Brain microvascular endothelial cell (primary cell): ENCODE results near the gene GPR139.

ENCODE experiments used
- DNase-seq: peaks from one replicate; pipeline ENCODE4 v3.0.0-alpha.2; 2020
- H3K27ac ChIP-seq: fragments of 250-450 bp; sonication (Bioruptor Pico); 2 replicates; pipeline ENCODE4 v1.5.1; 2020; ENCODE audit warnings: mild to moderate bottlenecking, moderate library complexity
- H3K27me3 ChIP-seq: fragments of 250-450 bp; sonication (Bioruptor Pico); replicated peaks from 2 replicates; pipeline ENCODE4 v1.5.1; 2020; ENCODE audit warnings: mild to moderate bottlenecking
- H3K36me3 ChIP-seq: fragments of 250-450 bp; sonication (Bioruptor Pico); replicated peaks from 2 replicates; pipeline ENCODE4 v1.5.1; 2020; ENCODE audit warnings: mild to moderate bottlenecking
- H3K4me3 ChIP-seq: 2 replicates; pipeline ENCODE4 v1.5.1; 2011; ENCODE audit warnings: low read depth, mild to moderate bottlenecking, control low read depth, low read length, moderate library complexity
- in situ Hi-C: cut with HindIII; loops from 2 replicates; pipeline ENCODE4 v1.10.0; 2017; ENCODE audit warnings: low sequenced_read_pairs, low pct_ligation_motif_present
- TF ChIP-seq, protein P1 (sequence below): IDR thresholded peaks from 2 replicates; pipeline ENCODE4 v1.5.1; 2011; ENCODE audit warnings: low read depth, mild to moderate bottlenecking, moderate library complexity, low read length, control low read depth, inconsistent platforms; ENCODE audit errors: missing control alignments

The GPR139 gene

DNA sequence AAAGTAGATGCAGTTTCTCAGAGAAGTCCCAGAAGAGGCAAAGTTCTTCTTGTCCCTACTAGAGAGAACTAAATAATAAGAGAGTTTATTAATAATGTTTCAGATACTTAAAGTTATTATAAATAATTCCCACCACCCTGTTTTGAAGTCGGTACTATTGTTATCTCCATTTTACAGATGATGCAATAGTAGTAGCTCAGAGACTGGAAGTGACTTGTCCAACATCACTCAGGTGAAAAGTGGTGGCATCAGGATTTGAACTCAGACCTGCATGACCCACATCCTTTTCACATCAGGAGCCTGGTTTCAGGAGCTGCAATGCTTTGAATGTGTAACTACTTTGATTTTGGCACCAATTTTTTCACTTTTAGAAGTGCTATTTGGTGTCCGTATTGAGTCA, 52.7 kb downstream of the GPR139 start:
- H3K27me3 ChIP-seq: no peaks in the 10 kb centered on the region
- H3K36me3 ChIP-seq: no peaks in the 10 kb centered on the region
- in situ Hi-C loops: no loop called here
- H3K27ac ChIP-seq: no peak overlapping the region
- no peak overlapping the region for H3K4me3 ChIP-seq
- TF ChIP-seq, protein P1, sequence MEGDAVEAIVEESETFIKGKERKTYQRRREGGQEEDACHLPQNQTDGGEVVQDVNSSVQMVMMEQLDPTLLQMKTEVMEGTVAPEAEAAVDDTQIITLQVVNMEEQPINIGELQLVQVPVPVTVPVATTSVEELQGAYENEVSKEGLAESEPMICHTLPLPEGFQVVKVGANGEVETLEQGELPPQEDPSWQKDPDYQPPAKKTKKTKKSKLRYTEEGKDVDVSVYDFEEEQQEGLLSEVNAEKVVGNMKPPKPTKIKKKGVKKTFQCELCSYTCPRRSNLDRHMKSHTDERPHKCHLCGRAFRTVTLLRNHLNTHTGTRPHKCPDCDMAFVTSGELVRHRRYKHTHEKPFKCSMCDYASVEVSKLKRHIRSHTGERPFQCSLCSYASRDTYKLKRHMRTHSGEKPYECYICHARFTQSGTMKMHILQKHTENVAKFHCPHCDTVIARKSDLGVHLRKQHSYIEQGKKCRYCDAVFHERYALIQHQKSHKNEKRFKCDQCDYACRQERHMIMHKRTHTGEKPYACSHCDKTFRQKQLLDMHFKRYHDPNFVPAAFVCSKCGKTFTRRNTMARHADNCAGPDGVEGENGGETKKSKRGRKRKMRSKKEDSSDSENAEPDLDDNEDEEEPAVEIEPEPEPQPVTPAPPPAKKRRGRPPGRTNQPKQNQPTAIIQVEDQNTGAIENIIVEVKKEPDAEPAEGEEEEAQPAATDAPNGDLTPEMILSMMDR: no peak
- DNase-seq: no peak

DNA sequence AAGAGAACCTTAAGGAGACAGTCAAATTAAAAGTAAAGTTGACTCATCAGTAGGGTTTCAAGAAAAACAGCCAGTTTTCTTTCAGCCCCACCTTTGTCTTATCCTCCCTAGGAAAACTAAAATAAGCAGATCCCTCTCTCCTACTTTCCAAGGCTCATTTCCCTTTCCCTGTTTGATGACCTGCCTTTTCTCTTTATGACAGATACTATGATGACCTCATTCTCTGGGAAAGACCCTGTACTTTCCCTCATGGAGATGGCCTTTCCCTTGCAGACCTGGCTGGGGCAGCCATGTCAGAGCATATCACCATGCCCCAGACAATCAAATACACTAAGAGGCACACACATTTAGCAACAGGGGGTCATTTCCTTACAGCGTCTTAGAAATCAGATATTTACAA, 53.6 kb downstream of the GPR139 start:
- Histone ChIP-seq H3K27me3 (no peaks in the 10 kb centered on the region), H3K4me3 (no peak overlapping the region), H3K36me3 (no peaks in the 10 kb centered on the region), H3K27ac (no peak overlapping the region)
- DNase-seq: no peak
- TF ChIP-seq, protein P1: no peak
- in situ Hi-C loops: no loop called here

DNA sequence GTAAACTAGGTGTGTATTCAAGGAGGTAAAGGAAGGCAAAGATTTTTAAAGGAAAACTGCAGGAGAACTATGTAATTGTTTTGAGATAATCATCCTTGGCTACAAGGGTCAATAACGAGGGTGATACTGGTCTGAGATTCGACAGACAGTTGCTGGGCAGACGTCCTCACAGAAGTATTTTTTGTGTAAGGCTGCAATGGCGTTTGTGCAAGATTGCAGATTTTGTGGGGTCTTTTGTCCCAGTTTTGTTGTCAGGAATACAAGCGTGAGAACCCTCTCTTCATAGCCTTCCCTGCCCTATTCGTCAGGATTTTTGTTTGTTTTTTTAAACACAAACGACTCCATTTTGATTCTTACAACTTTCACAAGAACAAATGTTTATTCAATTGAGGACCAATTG, 57.5 kb downstream of the GPR139 start:
- in situ Hi-C loops: no loop called here
- no peaks in the 10 kb centered on the region for H3K27me3 ChIP-seq
- H3K27ac ChIP-seq: no peak overlapping the region
- TF ChIP-seq, protein P1: no peak
- no peak overlapping the region for H3K4me3 ChIP-seq
- no peak for DNase-seq
- H3K36me3 ChIP-seq: no peaks in the 10 kb centered on the region

DNA sequence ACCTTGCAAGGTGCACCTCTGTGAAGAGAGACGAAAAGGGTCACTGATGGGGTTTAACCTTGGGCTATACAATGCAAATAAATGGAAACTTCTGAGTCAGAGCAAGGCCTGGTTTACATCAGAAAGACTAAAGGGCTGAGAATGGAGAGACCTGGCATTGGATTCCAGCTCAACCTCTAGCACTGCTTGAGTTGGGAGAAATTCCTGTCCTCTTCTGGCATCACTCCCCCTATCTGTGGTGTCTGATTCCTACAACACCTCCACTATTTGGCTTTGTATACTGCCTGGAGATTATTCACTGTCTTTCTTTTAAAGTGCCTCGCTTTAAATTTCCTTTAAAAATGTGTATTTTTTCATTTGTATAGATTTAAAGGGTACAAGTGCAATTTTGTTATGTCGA, 68.8 kb downstream of the GPR139 start:
- H3K27me3 ChIP-seq: no peaks in the 10 kb centered on the region
- no peak overlapping the region for H3K27ac ChIP-seq
- DNase-seq: no peak
- no peak overlapping the region for H3K4me3 ChIP-seq
- TF ChIP-seq, protein P1: no peak
- no peaks in the 10 kb centered on the region for H3K36me3 ChIP-seq
- in situ Hi-C loops: no loop called here

- no peak for DNase-seq
- in situ Hi-C loops: no loop called here
- Histone ChIP-seq H3K36me3 (no peaks in the 10 kb centered on the region), H3K27ac (no peak overlapping the region), H3K27me3 (no peaks in the 10 kb centered on the region), H3K4me3 (no peak overlapping the region)
- TF ChIP-seq, protein P1: no peak
Measured at GRCh38 chr16:20002936-20003335, 70.8 kb downstream of the GPR139 start.

DNA sequence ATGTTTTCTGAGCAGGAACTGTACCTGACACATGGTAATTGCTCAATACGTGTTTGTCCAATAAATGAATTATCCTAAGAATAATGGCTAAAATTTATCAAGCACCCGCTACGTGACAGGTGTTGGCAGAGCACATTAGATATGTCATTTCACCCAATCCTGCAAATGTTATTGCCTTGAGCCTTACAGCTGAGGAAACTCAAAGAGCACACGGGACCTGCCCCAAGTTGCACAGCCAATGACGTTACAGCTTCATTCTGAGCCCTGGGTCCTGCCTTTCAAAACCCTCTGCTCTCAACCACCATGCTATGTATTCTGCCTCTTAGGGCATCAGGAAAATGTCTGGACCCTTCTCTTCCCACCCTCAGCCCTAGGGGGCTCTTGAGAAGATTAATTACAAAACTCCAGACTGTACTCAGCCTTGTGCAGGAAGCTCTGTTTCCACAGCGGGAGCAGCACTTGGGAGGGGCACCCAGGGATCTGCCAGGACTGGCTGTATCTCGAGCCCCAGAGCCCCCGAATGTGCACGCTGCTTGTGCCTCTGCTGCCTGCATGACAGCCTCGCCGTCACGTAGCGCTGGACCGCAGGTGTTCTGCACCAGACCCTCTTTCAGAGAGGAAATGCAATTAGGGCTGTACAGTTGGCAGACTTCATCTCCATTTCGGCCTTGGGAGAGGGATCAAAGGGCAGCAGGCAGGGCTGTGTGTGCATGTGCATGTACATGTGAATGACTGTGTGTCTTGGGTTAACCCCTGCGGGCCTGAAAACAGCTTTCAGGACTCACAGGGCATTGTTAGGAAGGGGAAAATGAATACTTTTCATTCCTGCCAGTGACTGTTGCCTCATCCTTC, 71.6 kb downstream of the GPR139 start:
- Histone ChIP-seq H3K27me3 (no peaks in the 10 kb centered on the region), H3K27ac (no peak overlapping the region), H3K36me3 (no peaks in the 10 kb centered on the region), H3K4me3 (no peak overlapping the region)
- TF ChIP-seq, protein P1: no peak
- no peak for DNase-seq
- in situ Hi-C loops: no loop called here
